Suprapubic skin (tissue), 4 donors: ENCODE results near the gene ACVR1. TPM values are rescaled to one million over a fixed set of nuclear protein-coding genes. Genes with fewer than 3 reads are reported as not detected.

Experiments used
- DNase-seq, 2 donors: peaks; one replicate each; pipeline ENCODE4 v3.0.0-alpha.2; 2019; ENCODE audit warnings: low spot score in 2 of 2
- H3K27ac ChIP-seq: fragments of 200-600 bp; sonication (generic); one replicate; pipeline ENCODE4 v1.5.1; 2019
- H3K27me3 ChIP-seq: fragments of 200-600 bp; sonication (generic); one replicate; pipeline ENCODE4 v1.5.1; 2019
- H3K36me3 ChIP-seq: fragments of 200-600 bp; sonication (generic); one replicate; pipeline ENCODE4 v1.5.1; 2019
- H3K4me1 ChIP-seq: fragments of 200-600 bp; sonication (generic); one replicate; pipeline ENCODE4 v1.5.1; 2019
- H3K4me3 ChIP-seq: fragments of 200-600 bp; sonication (generic); one replicate; pipeline ENCODE4 v1.5.1; 2019; ENCODE audit warnings: mild to moderate bottlenecking
- H3K9me3 ChIP-seq: fragments of 200-600 bp; sonication (generic); one replicate; pipeline ENCODE4 v1.5.1; 2019
- EP300 ChIP-seq: sonication (generic); formaldehyde crosslinking; IDR thresholded peaks from one replicate; pipeline ENCODE4 v1.6.1; 2017; ENCODE audit warnings: antibody characterized with exemption
- POLR2A ChIP-seq, 2 donors: fragments of 450-650 bp; IDR thresholded peaks; one replicate each; pipeline ENCODE4 v1.6.1; 2017; ENCODE audit warnings: antibody characterized with exemption in 2 of 2, mild to moderate bottlenecking in 2 of 2, moderate library complexity in 2 of 2
- POLR2AphosphoS5 ChIP-seq, 3 donors: sonication (generic); formaldehyde crosslinking; IDR thresholded peaks; one replicate each; pipeline ENCODE4 v1.6.1; 2017; ENCODE audit warnings: antibody characterized with exemption in 3 of 3
- WGBS: methylation state at CpG from one replicate; pipeline ENCODE4 v1.1.5; 2018; 5-methylcytosine and 5-hydroxymethylcytosine counted together
- total RNA-seq, 4 donors: library from RNA; depleted of rRNA; stranded (reverse); fragments of >200 nt; gene quantifications; one replicate each; pipeline ENCODE4 v1.1.0, GENCODE V29; 2016
- TF ChIP-seq, protein P1 (sequence below), 2 donors: fragments of 200-600 bp in 1 of 2; fragments of 450-650 bp in 1 of 2; sonication (generic) in 1 of 2; IDR thresholded peaks; one replicate each; pipeline ENCODE4 v1.5.1; 2016 to 2019; ENCODE audit warnings: antibody characterized with exemption in 2 of 2, mild to moderate bottlenecking in 1 of 2, moderate library complexity in 1 of 2

ACVR1 gene
- total RNA-seq, 4 donors from 2014 or later, result 17.5 to 20.6 (median 18.5) TPM

DNA sequence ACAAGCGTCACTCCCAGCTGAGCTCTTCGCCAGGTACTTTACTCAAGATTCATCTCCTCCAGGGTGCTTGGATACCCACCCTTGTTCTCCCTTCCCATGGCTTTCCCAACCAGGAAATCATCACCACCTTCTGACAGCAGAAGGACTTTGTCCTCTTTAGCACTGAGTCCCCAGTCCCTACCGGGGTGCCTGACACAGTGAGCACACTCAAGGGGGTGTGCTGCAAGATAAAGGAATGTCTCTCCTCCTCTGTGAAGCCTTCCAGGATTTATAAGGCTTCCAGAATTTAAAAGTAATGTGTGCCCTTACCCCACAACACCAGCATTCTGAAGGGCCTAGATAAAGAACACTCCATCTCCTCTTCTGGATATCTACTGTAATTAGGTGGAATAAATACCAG lies 39.6 kb downstream of the ACVR1 start:
- H3K4me1 ChIP-seq, result peaks cover 45% of the 10 kb centered on the region
- no peak for TF ChIP-seq POLR2AphosphoS5 (IDR thresholded peaks at IDR 0.05)
- no peak for TF ChIP-seq POLR2A (IDR thresholded peaks at IDR 0.05)
- TF ChIP-seq, protein P1, sequence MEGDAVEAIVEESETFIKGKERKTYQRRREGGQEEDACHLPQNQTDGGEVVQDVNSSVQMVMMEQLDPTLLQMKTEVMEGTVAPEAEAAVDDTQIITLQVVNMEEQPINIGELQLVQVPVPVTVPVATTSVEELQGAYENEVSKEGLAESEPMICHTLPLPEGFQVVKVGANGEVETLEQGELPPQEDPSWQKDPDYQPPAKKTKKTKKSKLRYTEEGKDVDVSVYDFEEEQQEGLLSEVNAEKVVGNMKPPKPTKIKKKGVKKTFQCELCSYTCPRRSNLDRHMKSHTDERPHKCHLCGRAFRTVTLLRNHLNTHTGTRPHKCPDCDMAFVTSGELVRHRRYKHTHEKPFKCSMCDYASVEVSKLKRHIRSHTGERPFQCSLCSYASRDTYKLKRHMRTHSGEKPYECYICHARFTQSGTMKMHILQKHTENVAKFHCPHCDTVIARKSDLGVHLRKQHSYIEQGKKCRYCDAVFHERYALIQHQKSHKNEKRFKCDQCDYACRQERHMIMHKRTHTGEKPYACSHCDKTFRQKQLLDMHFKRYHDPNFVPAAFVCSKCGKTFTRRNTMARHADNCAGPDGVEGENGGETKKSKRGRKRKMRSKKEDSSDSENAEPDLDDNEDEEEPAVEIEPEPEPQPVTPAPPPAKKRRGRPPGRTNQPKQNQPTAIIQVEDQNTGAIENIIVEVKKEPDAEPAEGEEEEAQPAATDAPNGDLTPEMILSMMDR (IDR thresholded peaks at IDR 0.05), result no peak
- TF ChIP-seq EP300, result no peak

DNA sequence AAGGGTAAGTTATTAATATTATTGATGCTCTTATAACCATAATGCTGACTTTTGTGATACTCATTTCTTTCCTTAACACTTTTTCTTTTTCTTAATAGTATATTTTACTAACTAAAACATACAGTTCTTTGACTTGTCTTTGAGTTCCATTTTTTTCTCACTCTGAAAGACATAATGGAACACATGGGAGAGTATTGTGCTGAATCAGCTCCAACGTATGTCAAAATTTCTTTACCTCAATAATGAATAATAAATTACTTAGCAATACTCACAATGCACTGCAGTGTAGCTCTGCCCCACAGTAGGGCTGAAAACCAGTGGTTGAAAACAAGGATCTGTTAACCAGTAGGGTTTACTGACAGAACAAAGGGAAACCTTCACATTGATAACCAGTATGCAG lies 40.7 kb downstream of the ACVR1 start:
- H3K27me3 ChIP-seq, result no peaks in the 10 kb centered on the region
- H3K9me3 ChIP-seq, result no peaks in the 10 kb centered on the region
- TF ChIP-seq, protein P1 (IDR thresholded peaks at IDR 0.05), result no peak
- TF ChIP-seq POLR2A (IDR thresholded peaks at IDR 0.05) (no peak), POLR2AphosphoS5 (IDR thresholded peaks at IDR 0.05) (no peak)
- H3K4me3 ChIP-seq, result no peak overlapping the region
- WGBS, result 96% methylated on average over 1 of the region's 1 CpG
- no peak overlapping the region for H3K27ac ChIP-seq
- no peak for DNase-seq
- peaks cover 47% of the 10 kb centered on the region for H3K4me1 ChIP-seq
- no peaks in the 10 kb centered on the region for H3K36me3 ChIP-seq

More for the DNA sequence above, 39.6 kb downstream of the ACVR1 start:
- H3K27ac ChIP-seq, result no peak overlapping the region
- H3K27me3 ChIP-seq, result no peaks in the 10 kb centered on the region
- no peaks in the 10 kb centered on the region for H3K36me3 ChIP-seq
- no peaks in the 10 kb centered on the region for H3K9me3 ChIP-seq
- no peak for DNase-seq
- no peak overlapping the region for H3K4me3 ChIP-seq
- WGBS, result 86% methylated on average over 3 of the region's 3 CpGs

GRCh38 chr2:157835006-157835405 lies 41.1 kb downstream of the ACVR1 start:
- Histone ChIP-seq H3K27me3 (no peaks in the 10 kb centered on the region), H3K9me3 (no peaks in the 10 kb centered on the region), H3K27ac (no peak overlapping the region), H3K4me3 (no peak overlapping the region), H3K36me3 (no peaks in the 10 kb centered on the region), H3K4me1 (peaks cover 49% of the 10 kb centered on the region)
- no peak for DNase-seq
- WGBS, result 82% methylated on average over 4 of the region's 4 CpGs
- TF ChIP-seq POLR2A (IDR thresholded peaks at IDR 0.05) (no peak), EP300 (no peak)

GRCh38 chr2:157833721-157834120 lies 42.4 kb downstream of the ACVR1 start:
- Histone ChIP-seq H3K4me1 (peaks cover 41% of the 10 kb centered on the region), H3K36me3 (no peaks in the 10 kb centered on the region), H3K9me3 (no peaks in the 10 kb centered on the region), H3K27ac (no peak overlapping the region), H3K4me3 (no peak overlapping the region), H3K27me3 (no peaks in the 10 kb centered on the region)
- no peak for TF ChIP-seq EP300
- TF ChIP-seq, protein P1 (IDR thresholded peaks at IDR 0.05), result no peak
- WGBS, result 86% methylated on average over 1 of the region's 1 CpG
- DNase-seq, result no peak

GRCh38 chr2:157831573-157832315 lies 44.4 kb downstream of the ACVR1 start:
- WGBS, result 92% methylated on average over 3 of the region's 3 CpGs
- H3K4me1 ChIP-seq, result peaks cover 30% of the 10 kb centered on the region

More at GRCh38 chr2:157831573-157832315, 44.4 kb downstream of the ACVR1 start:
- H3K4me3 ChIP-seq, result no peak overlapping the region
- peak overlapping the region; percentile 77 for H3K27ac ChIP-seq
- no peaks in the 10 kb centered on the region for H3K9me3 ChIP-seq
- TF ChIP-seq POLR2AphosphoS5 (IDR thresholded peaks at IDR 0.05) (no peak), POLR2A (IDR thresholded peaks at IDR 0.05) (no peak), EP300 (no peak)
- TF ChIP-seq, protein P1 (IDR thresholded peaks at IDR 0.05), result no peak
- no peaks in the 10 kb centered on the region for H3K36me3 ChIP-seq
- H3K27me3 ChIP-seq, result no peaks in the 10 kb centered on the region
- no peak for DNase-seq
